ENCODE data around the gene F2R.
"Not testable (repeated sequence)": the region's sequence is repeated elsewhere in the genome, so short reads cannot be mapped to it uniquely, and the experiment has no call there.

F2R gene

DNA sequence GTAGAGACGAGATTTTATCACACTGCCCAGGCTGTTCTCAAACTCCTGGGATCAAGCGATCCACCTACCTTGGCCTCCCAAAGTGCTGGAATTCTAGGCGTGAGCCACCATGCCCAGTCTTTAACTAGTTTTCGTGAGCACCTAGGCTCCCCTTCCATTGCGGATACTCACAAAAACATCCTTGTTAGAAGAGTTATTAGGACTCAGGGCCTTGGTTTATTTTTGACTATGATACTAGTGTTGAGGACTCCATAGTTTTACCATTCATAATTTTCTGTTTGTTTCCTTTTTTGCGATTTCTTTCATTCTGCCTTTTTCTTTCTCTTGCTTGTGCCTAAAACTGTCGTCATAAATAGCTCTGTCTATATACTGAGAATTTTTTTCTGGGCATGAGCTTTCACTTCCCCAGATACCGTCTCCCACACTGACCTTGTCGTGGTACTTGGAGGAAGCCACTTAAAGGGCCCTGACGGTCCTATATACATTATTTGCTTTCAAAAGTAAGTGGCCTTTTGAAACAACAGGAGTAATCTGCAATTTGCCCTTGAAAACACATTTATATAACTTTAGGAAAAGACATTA, 5.2 kb downstream of the F2R start:
- DNase-seq: no peak

GRCh38 chr5:76723266-76723665, 7.3 kb downstream of the F2R start:
- DNase-seq: no peak

- DNase-seq: no peak
These were observed 8.0 kb downstream of the F2R start for GRCh38 chr5:76723906-76724305.

DNA sequence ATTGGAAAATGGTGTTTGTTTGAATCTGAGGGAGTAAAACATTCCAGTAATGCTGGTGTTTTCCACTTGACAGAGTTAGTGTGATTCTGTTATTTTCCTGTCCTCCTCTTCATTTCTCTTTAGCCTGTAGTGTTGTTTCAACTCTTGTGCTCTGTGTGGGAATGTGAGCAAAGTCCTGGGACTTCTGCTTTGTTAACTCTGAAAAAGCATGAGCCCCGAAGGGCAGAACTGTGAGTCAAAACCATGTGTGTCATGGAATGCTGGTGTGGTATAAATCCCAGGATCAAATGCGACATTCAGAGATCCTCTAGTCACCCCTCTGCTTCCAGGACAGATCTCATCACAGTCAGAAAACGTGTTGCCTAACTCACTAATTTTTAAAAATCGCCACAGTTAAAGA, 8.9 kb downstream of the F2R start:
- DNase-seq: no peak

GRCh38 chr5:76728965-76729364, 13.0 kb downstream of the F2R start:
- DNase-seq: no peak

DNA sequence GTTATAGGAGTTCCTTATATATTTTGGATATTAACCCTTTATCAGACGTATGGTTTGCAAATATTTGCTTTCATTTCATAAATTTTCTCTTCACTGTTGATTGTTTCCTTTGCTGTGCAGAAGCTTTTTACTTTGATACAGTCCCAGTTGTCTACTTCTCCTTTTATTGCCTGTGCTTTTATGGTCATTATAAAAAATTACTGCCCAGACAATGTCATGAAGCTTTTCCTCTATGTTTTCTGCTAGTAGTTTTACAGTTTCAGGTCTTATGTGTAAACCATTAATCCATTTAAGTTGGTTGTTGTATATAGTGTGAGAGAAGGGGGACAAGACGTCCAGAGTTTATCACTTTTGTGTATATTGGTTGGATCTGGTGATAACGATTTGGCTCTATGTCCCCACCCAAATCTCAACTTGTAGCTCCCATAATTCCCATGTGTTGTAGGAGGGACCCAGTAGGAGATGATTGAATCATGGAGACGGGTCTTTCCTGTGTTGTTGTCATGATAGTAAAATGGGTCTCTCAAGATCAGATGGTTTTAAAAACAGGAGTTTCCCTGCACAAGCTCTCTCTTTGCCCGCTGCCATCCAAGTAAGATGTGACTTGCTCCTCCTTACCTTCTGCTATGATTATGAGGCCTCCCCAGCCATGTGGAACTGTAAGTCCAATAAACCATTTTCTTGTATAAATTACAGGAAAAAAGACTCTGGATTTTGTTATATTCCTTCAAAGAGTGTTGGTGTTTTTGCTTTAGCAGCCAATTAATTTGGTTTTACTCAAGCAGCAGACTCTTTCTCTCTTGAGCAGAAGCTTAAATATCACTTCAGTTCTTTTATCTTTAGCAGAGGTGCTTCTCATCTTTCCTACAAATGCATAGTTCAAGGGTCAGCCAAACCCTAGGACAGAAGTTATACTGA, 13.7 kb downstream of the F2R start:
- no peak for DNase-seq

- no peak for DNase-seq
These were observed 16.6 kb downstream of the F2R start for GRCh38 chr5:76732405-76733048.

DNA sequence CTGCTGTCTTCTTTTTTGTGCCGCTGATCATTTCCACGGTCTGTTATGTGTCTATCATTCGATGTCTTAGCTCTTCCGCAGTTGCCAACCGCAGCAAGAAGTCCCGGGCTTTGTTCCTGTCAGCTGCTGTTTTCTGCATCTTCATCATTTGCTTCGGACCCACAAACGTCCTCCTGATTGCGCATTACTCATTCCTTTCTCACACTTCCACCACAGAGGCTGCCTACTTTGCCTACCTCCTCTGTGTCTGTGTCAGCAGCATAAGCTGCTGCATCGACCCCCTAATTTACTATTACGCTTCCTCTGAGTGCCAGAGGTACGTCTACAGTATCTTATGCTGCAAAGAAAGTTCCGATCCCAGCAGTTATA, 17.1 kb downstream of the F2R start:
- DNase-seq: no peak

DNA sequence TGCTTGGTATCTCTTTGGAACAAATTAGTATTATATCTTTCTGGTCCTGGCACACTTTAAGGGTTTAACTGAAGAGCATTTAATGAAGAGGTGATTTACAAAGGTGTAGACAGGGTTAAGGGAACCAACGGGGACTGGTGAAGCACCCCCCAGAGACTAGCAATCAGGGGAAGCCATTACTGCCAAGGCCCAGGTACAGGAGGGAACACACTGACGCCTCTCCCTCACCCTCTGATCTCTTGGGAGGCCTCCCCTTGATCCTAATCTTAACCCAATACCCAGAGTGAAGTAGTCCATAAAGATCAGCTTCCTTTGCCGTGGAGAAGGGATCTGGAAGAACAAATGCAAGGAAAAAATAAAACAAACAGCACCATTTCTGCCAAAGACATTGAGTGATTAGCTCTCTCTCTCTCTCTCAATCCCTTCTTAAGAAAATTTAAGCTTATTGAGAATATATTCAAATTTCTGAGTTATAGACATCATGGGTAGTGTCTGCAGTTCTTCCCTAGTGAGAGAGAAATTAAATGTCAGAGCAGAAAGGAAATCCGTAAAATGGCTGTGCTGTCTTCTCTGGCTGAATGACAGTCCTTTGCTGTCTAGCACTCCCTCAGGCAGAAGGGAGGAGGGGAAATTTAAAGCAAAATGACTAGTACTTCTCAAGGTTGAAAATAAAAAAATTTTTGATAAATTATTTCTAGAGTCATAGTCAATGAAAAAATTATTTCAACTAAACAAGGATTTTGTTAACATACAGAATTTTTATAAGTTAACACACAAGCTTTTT, 20.0 kb downstream of the F2R start:
- no peak for DNase-seq

GRCh38 chr5:76736679-76737556, 21.0 kb downstream of the F2R start:
- DNase-seq: no peak

DNA sequence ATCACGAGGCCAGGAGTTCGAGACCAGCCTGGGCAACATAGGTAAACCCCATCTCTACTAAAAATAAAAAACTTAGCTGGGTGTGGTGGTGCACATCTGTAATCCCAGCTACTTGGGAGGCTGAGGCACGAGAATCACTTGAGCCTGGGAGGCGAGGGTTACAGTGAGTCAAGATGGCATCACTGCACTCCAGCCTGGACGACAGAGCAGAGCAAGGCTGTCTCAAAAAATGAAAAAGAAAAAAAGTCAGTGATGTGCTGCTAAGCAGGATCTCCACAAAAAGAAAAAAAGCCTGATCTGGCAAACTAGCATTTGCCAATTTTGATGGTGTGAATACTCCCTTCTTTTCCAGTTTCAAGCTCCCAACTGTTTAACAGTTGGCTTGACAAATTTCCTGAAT, 21.9 kb downstream of the F2R start:
- no peak for DNase-seq

GRCh38 chr5:76741506-76741905, 25.6 kb downstream of the F2R start:
- not testable (repeated sequence) for DNase-seq

DNA sequence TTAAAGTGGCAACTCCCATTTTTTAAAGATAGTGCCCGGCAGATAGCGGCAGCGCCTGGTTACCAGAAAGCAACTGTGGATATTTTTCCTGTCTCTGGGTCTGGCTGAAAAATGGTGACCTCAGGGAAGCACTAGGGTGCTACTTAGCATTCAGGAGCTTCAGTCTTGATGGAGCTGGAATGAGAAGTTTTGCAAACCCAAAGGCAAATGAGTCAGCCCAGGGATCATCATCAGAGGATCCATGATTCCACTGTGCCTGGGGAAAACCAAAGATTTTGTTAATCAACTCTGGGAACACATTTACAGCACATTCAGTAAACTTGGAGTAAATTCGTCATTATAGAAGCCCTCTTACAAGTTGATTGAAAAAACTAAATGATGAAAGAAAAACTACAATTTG, 26.7 kb downstream of the F2R start:
- no peak for DNase-seq

GRCh38 chr5:76744632-76745031, 28.7 kb downstream of the F2R start:
- DNase-seq: no peak

GRCh38 chr5:76745670-76746069, 29.7 kb downstream of the F2R start:
- no peak for DNase-seq

DNA sequence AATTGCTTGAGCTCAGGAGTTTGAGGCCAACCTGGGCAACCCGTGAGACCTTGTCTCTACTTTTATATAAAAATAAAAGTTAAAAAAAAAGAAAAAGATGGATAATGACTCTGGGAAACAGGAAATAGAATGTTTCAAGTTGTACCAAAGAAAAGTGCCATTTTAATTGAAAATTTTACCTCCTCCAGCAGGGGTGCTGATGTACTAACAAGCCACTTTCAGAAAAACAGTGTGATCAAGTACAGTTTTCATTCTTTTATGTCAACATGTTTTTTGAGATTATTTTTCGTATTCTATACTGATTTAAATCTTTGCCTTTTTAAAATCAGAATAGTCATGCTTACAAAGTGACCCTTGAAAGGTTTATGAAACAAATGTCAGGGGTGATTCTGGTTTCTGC, 30.8 kb downstream of the F2R start:
- DNase-seq: no peak

DNA sequence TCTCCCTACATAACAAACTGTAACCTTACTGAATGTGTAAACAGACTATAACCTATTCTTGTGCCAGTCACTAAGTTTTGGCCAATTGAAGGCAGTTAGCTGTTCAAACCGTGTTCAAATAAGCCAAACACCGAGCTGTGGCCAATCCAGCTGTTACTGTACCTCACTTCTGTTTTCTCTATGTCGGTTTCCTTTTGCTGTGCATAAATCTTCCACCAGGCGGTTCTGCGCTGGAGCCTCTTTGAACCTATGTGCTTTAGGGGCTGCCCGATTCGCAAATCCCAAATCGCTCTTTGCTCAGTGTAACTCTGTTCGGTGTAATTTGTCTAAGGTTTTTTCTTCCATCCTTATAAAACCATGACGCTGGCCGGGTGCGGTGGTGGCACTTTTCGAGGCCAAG, 31.8 kb downstream of the F2R start:
- no peak for DNase-seq

DNA sequence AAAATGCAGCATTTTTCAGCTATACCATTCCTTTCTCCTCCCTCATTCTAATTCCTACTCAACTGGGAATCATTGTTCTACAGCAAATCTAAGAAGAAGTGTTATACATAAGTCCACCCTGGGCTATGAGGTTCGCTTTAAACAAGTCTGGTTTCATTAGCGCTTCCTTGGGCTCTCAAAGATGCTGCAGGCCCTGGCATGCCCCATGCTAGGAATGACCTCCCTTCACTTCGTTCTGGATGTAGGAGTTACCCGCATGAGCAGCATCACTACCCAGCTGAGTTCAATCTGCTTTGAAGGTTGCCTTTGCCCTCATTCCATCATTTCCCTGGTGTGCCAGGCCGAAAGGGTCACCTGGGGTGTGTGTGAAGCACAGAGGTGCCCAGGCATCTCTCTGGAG, 35.4 kb downstream of the F2R start:
- no peak for DNase-seq

GRCh38 chr5:76754668-76755078, 38.7 kb downstream of the F2R start:
- no peak for DNase-seq

- DNase-seq: no peak
These were observed 40.1 kb downstream of the F2R start for GRCh38 chr5:76755779-76756637.

DNA sequence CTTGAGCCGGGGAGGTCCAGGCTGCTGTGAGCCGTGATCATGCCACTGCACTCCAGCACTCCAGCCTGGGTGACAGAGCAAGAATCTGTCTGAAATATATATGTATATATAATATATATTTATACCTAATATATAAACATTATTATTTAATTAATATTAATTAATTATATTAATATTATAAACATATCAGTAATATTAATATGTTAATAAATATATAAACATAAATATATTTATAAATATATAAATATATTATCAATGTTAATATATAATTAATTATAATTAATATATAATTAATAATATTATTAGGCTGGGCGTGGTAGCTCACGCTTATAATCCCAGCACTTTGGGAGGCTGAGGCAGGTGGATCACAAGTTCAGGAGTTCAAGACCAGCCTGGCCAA, 41.1 kb downstream of the F2R start:
- no peak for DNase-seq
